Activated CD4-positive, alpha-beta T cell treated with anti-CD3 and anti-CD28 coated beads, Interleukin-2, amount 10 ng/mL, durations not matched to agents 7 days and 5 days (primary cell): ENCODE data around the gene NDUFAB1. TPM values are rescaled to one million over a fixed set of nuclear protein-coding genes. Genes with fewer than 3 reads are reported as not detected.
"Not testable (repeated sequence)": the region's sequence is repeated elsewhere in the genome, so short reads cannot be mapped to it uniquely, and the experiment has no call there.

Source experiments
- CTCF ChIA-PET: fragments of 350-600 bp; sonication (Branson Sonifier 250); formaldehyde crosslinking; loops from one replicate; lab custom pipeline; 2021; ENCODE audit warnings: antibody characterized with exemption; lab: Charles Lee
- POLR2A ChIA-PET: fragments of 350-600 bp; sonication (Branson Sonifier 250); formaldehyde crosslinking; loops from one replicate; lab custom pipeline; 2021; ENCODE audit warnings: antibody characterized with exemption; lab: Charles Lee
- DNase-seq: peaks from one replicate; pipeline ENCODE4 v3.0.0-alpha.2; 2020
- H3K27ac Mint-ChIP-seq: one replicate; pipeline ENCODE4 v1.8.0; 2021; ENCODE audit warnings: mild to moderate bottlenecking, moderate library complexity, mixed read lengths
- H3K27me3 Mint-ChIP-seq: one replicate; pipeline ENCODE4 v1.8.0; 2021; ENCODE audit warnings: mixed read lengths
- H3K36me3 Mint-ChIP-seq: one replicate; pipeline ENCODE4 v1.8.0; 2021; ENCODE audit warnings: low read depth, mixed read lengths
- H3K4me1 Mint-ChIP-seq: one replicate; pipeline ENCODE4 v1.8.0; 2021; ENCODE audit warnings: mixed read lengths
- H3K4me3 Mint-ChIP-seq: one replicate; pipeline ENCODE4 v1.8.0; 2021; ENCODE audit warnings: mild to moderate bottlenecking, moderate library complexity, mixed read lengths
- H3K9me3 Mint-ChIP-seq: one replicate; pipeline ENCODE4 v1.8.0; 2021; ENCODE audit warnings: mixed read lengths
- total RNA-seq, 2 experiments: library from RNA; stranded (reverse); gene quantifications; one replicate each; pipeline ENCODE4 v1.2.3, GENCODE V29; 2021

Gene NDUFAB1
- 10 to 100 TPM; 57.8 to 82.6 TPM for total RNA-seq

- DNase-seq, result peak; percentile 91
- Mint-ChIP-seq H3K4me1 (peaks cover 30% of the 10 kb centered on the region), H3K27me3 (no peaks in the 10 kb centered on the region), H3K27ac (peak within 1 kb of the TSS; percentile 83), H3K9me3 (no peaks in the 10 kb centered on the region), H3K4me3 (peak within 1 kb of the TSS; percentile 82), H3K36me3 (peaks cover 13% of the 10 kb centered on the region)
- CTCF ChIA-PET, result interaction anchor here (1.2 to 2.2 kb wide), 10 partner anchors 9 to 160 kb away, joined by 3 to 10 read pairs (median 3); partner anchors contain the start of gene UBFD1
- POLR2A ChIA-PET, result interaction anchor here (0.6 kb wide), 1 partner anchor 14 kb away, joined by 3 read pairs; no protein-coding TSS in a partner anchor
Observed at GRCh38 chr16:23595951-23596720, at the start of gene NDUFAB1. TSS of gene NDUFAB1 (minus strand) at chr16:23596316. CDS start at chr16:23596290, 26 bp downstream.

- Mint-ChIP-seq H3K36me3 (peaks cover 39% of the 10 kb centered on the region), H3K9me3 (no peaks in the 10 kb centered on the region), H3K27me3 (no peaks in the 10 kb centered on the region), H3K4me1 (peaks cover 48% of the 10 kb centered on the region), H3K27ac (peak overlapping the region; percentile 99), H3K4me3 (peak overlapping the region; percentile 100)
- ChIA-PET CTCF (interaction anchor here (1.1 kb wide), 1 partner anchor 55 kb away, joined by 4 read pairs; no protein-coding TSS in a partner anchor), POLR2A (interaction anchor here (0.7 kb wide), 2 partner anchors 54 to 311 kb away, joined by 3 to 4 read pairs; no protein-coding TSS in a partner anchor)
- DNase-seq, result no peak
Observed at GRCh38 chr16:23642246-23642774, 46.2 kb upstream of the NDUFAB1 start.

GRCh38 chr16:23640931-23641765, 45.0 kb upstream of the NDUFAB1 start, which contains the start of the genes DCTN5 and PALB2:
TSS of gene DCTN5 (plus strand) at chr16:23641466. CDS start at chr16:23641543, 77 bp downstream.
TSS of gene PALB2 (minus strand) at chr16:23641310. CDS start at chr16:23641157, 153 bp downstream.
- DNase-seq, result peak; percentile 89
- H3K27me3 Mint-ChIP-seq, result no peaks in the 10 kb centered on the region
- peak within 1 kb of the TSS; percentile 100 for H3K4me3 Mint-ChIP-seq
- CTCF ChIA-PET, result interaction anchor here (0.5 to 1.0 kb wide), 3 partner anchors 11 to 387 kb away, joined by 3 read pairs; partner anchors contain the start of gene PLK1
- H3K4me1 Mint-ChIP-seq, result peaks cover 42% of the 10 kb centered on the region
- H3K9me3 Mint-ChIP-seq, result no peaks in the 10 kb centered on the region
- peaks cover 29% of the 10 kb centered on the region for H3K36me3 Mint-ChIP-seq
- H3K27ac Mint-ChIP-seq, result peak within 1 kb of the TSS; percentile 99
- POLR2A ChIA-PET, result interaction anchor here (0.6 kb wide), 1 partner anchor 68 kb away, joined by 6 read pairs; no protein-coding TSS in a partner anchor

- Mint-ChIP-seq H3K9me3 (no peaks in the 10 kb centered on the region), H3K4me1 (peaks cover 39% of the 10 kb centered on the region), H3K27ac (peak overlapping the region; percentile 99), H3K4me3 (peak overlapping the region; percentile 100), H3K27me3 (no peaks in the 10 kb centered on the region), H3K36me3 (peaks cover 29% of the 10 kb centered on the region)
- CTCF ChIA-PET, result interaction anchor here (0.5 kb wide), 1 partner anchor 388 kb away, joined by 3 read pairs; no protein-coding TSS in a partner anchor
- POLR2A ChIA-PET, result no interaction called here
- no peak for DNase-seq
Observed at GRCh38 chr16:23640615-23640930, 44.5 kb upstream of the NDUFAB1 start.

GRCh38 chr16:23635958-23636357, 39.8 kb upstream of the NDUFAB1 start:
- H3K27me3 Mint-ChIP-seq, result no peaks in the 10 kb centered on the region
- H3K9me3 Mint-ChIP-seq, result no peaks in the 10 kb centered on the region
- H3K27ac Mint-ChIP-seq, result no peak overlapping the region
- ChIA-PET CTCF (no interaction called here), POLR2A (no interaction called here)
- H3K36me3 Mint-ChIP-seq, result peaks cover 29% of the 10 kb centered on the region
- H3K4me1 Mint-ChIP-seq, result peaks cover 25% of the 10 kb centered on the region
- no peak overlapping the region for H3K4me3 Mint-ChIP-seq
- DNase-seq, result no peak

GRCh38 chr16:23634461-23635036, 38.4 kb upstream of the NDUFAB1 start:
- Mint-ChIP-seq H3K27me3 (no peaks in the 10 kb centered on the region), H3K4me1 (peaks cover 19% of the 10 kb centered on the region), H3K9me3 (no peaks in the 10 kb centered on the region), H3K4me3 (no peak overlapping the region), H3K27ac (no peak overlapping the region), H3K36me3 (peaks cover 36% of the 10 kb centered on the region)
- CTCF ChIA-PET, result no interaction called here
- POLR2A ChIA-PET, result no interaction called here
- no peak for DNase-seq

- POLR2A ChIA-PET, DNase-seq, H3K4me3 Mint-ChIP-seq, H3K27me3 Mint-ChIP-seq, CTCF ChIA-PET, H3K27ac Mint-ChIP-seq, H3K9me3 Mint-ChIP-seq: not testable (repeated sequence)
- peaks cover 35% of the 10 kb centered on the region for H3K36me3 Mint-ChIP-seq
- peaks cover 16% of the 10 kb centered on the region for H3K4me1 Mint-ChIP-seq
Observed at GRCh38 chr16:23631874-23632273, 35.8 kb upstream of the NDUFAB1 start.

- H3K9me3 Mint-ChIP-seq, result no peaks in the 10 kb centered on the region
- H3K4me1 Mint-ChIP-seq, result peaks cover 13% of the 10 kb centered on the region
- no peak for DNase-seq
- H3K36me3 Mint-ChIP-seq, result peaks cover 30% of the 10 kb centered on the region
- H3K27ac Mint-ChIP-seq, result no peak overlapping the region
- CTCF ChIA-PET, result interaction anchor here (0.8 to 1.5 kb wide), 2 partner anchors 9 to 12 kb away, joined by 3 read pairs; partner anchors contain the start of genes DCTN5 and PALB2
- POLR2A ChIA-PET, result no interaction called here
- no peaks in the 10 kb centered on the region for H3K27me3 Mint-ChIP-seq
- no peak overlapping the region for H3K4me3 Mint-ChIP-seq
Observed at GRCh38 chr16:23629516-23629915, 33.4 kb upstream of the NDUFAB1 start.

- H3K4me3 Mint-ChIP-seq, result no peak overlapping the region
- ChIA-PET POLR2A (no interaction called here), CTCF (no interaction called here)
- H3K9me3 Mint-ChIP-seq, result no peaks in the 10 kb centered on the region
- H3K27ac Mint-ChIP-seq, result no peak overlapping the region
- no peak for DNase-seq
- no peaks in the 10 kb centered on the region for H3K4me1 Mint-ChIP-seq
- no peaks in the 10 kb centered on the region for H3K27me3 Mint-ChIP-seq
- H3K36me3 Mint-ChIP-seq, result peaks cover 31% of the 10 kb centered on the region
Observed at GRCh38 chr16:23624092-23624491, 28.0 kb upstream of the NDUFAB1 start.

- ChIA-PET CTCF (interaction anchor here (0.6 kb wide), 1 partner anchor 75 kb away, joined by 3 read pairs; no protein-coding TSS in a partner anchor), POLR2A (no interaction called here)
- Mint-ChIP-seq H3K36me3 (peaks cover 20% of the 10 kb centered on the region), H3K9me3 (no peaks in the 10 kb centered on the region), H3K27me3 (no peaks in the 10 kb centered on the region), H3K4me1 (no peaks in the 10 kb centered on the region), H3K4me3 (no peak overlapping the region), H3K27ac (no peak overlapping the region)
- DNase-seq, result no peak
Observed at GRCh38 chr16:23615805-23616204, 19.7 kb upstream of the NDUFAB1 start.

GRCh38 chr16:23611936-23612335, 15.8 kb upstream of the NDUFAB1 start:
- ChIA-PET CTCF (no interaction called here), POLR2A (no interaction called here)
- no peak for DNase-seq
- no peak overlapping the region for H3K4me3 Mint-ChIP-seq
- H3K4me1 Mint-ChIP-seq, result no peaks in the 10 kb centered on the region
- H3K27me3 Mint-ChIP-seq, result no peaks in the 10 kb centered on the region
- peaks cover 17% of the 10 kb centered on the region for H3K36me3 Mint-ChIP-seq
- H3K9me3 Mint-ChIP-seq, result no peaks in the 10 kb centered on the region
- H3K27ac Mint-ChIP-seq, result no peak overlapping the region

GRCh38 chr16:23610905-23611304, 14.8 kb upstream of the NDUFAB1 start:
- H3K36me3 Mint-ChIP-seq, result peaks cover 14% of the 10 kb centered on the region
- H3K9me3 Mint-ChIP-seq, DNase-seq, H3K4me1 Mint-ChIP-seq, H3K27me3 Mint-ChIP-seq, H3K4me3 Mint-ChIP-seq, H3K27ac Mint-ChIP-seq, POLR2A ChIA-PET: not testable (repeated sequence)
- CTCF ChIA-PET, result interaction anchor here (0.6 kb wide), 1 partner anchor 695 kb away, joined by 4 read pairs; no protein-coding TSS in a partner anchor
